HG03060 (cell line): Measurements from ENCODE around the gene NRBP1.
"Not testable (repeated sequence)": the region's sequence is repeated elsewhere in the genome, so short reads cannot be mapped to it uniquely, and the experiment has no call there.

Source experiments
- ATAC-seq: cut with Tn5 transposase; IDR thresholded peaks from one replicate; pipeline ENCODE4 v1.9.1; 2021; ENCODE audit warnings: low read depth, moderate number of reproducible peaks; ENCODE audit not compliant: unreplicated experiment

Gene NRBP1

DNA sequence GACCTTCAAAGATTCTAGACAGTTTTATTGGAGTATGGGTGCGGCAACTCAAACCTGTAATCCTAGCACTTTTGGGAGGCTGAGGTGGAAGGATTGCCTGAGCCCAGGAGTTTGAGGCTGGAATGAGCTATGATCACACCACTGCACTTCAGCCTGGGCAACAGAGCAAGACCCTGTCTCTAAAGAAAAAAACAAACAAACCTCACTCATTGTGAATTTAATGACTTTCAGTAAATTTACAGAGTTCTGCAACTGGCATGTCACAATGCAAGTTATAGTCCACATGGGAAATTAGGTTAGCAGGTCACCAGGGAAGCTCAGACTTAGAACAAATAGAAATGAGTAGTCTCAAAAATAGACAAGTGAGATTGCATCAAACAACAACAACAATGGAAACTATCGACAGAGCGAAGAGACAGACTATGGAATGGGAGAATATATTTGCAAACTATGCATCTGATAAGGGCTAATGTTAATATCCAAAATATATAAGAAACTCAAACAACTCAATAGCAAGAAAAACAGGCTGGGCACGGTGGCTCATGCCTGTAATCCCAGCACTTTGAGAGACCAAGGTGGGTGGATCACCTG, 6.7 kb upstream of the NRBP1 start:
- no peak for ATAC-seq

DNA sequence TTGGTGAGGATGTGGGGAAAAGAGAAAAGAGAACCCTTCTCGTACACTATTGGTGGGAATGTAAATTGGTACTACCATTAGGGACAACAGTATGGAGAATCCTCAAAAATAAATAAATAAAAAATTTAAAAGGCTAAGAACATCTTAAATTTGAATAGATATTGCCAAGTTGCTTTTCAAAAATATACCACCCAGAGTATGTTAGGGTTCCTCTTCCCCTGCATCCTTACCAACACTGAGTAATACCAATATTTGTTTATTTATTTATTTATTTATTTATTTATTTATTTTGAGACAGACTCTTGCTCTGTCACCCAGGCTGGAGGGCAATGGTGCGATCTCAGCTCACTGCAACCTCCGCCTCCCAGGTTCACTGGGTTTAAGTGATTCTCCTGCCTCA, 5.5 kb upstream of the NRBP1 start:
- no peak for ATAC-seq

GRCh38 chr2:27425039-27425438, 3.4 kb upstream of the NRBP1 start:
- not testable (repeated sequence) for ATAC-seq

DNA sequence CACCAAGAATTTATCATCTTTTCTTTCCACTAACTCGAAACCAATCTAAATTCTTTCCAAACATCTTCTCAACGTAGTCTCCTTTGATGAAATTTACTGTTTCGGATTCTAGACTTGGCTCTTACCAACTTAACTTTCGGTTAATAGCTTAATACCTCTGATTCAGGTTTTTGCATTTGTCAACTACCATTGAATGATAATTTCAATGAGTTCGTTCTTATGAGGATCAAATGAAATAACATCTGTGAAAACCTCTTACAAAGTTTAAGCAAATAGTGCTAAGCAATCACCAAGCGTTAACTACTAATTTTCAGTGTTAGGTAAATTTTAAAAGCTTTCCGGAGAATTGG, 593 bp upstream of the NRBP1 start:
- no peak for ATAC-seq

GRCh38 chr2:27428978-27429541, 629 bp downstream of the NRBP1 start:
- ATAC-seq: peak; percentile 28

DNA sequence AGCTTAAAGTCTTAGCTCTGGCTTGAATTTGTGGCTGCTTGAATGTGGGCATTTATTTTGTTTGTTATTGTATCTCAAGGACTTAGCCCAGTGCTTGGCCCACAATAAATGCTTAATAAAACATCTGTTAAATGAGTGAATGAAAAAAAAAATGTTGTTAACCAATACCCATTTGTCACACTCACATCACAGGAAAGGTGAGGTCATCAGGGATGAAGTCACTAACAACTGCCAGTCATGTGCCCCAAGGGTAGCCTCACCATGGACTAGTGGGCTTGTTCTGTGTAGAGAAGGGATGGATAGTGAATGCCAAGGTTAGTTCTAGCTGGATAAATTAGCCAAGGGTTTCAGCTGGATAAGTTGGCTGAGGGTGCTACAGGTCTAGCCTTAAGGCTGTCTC, 3.0 kb downstream of the NRBP1 start:
- no peak for ATAC-seq

DNA sequence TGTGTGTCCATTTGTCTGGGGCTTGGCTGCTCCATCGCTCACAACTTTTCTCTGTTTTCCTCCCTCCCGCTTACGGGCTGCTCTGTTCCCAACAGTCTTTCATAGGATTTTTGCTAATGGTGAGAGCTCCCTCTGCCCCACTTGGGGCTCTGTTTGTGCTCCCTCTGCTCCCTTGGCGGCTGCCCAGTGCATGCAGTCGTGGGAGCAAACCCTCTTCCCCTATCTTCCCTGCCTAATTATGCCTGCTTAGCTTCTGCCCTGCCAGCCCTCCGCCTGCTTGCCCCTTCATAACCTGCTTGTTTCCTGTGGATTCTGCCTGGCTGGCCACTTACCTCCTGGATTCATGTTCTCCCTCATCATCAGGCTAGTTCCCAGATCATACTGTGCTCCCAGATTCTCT, 7.2 kb downstream of the NRBP1 start:
- no peak for ATAC-seq

GRCh38 chr2:27441226-27441926, 12.9 kb downstream of the NRBP1 start:
- no peak for ATAC-seq

DNA sequence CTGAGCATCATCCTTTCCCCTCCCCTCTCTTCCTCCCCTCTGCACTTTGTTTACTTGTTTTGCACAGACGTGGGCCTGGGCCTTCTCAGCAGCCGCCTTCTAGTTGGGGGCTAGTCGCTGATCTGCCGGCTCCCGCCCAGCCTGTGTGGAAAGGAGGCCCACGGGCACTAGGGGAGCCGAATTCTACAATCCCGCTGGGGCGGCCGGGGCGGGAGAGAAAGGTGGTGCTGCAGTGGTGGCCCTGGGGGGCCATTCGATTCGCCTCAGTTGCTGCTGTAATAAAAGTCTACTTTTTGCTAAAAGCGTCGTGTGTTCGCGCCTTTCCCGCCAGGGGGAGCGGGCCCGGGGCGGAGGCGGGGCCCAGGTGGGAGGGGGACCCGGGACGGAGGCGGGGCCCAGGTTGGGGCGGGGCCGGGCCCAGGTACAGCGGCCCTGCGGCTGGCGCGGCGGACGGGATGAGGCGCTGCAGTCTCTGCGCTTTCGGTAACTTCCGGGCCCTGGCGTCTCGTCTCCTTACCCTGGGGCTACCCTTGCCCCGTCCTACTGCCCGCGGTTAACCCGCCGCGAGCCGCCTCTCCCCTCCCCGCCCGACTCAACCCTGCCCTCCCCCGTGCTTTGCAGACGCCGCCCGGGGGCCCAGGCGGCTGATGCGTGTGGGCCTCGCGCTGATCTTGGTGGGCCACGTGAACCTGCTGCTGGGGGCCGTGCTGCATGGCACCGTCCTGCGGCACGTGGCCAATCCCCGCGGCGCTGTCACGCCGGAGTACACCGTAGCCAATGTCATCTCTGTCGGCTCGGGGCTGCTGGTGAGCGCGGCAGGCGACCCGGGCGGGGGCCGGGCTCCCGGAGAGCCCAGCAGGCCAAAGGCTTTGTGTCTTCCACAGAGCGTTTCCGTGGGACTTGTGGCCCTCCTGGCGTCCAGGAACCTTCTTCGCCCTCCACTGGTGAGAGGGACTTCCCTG, 13.8 kb downstream of the NRBP1 start, which contains the start of gene KRTCAP3:
Gene KRTCAP3 (plus strand): TSS at position 424 of the 962 bp plus-strand sequence. CDS start 32 bp downstream, at position 456.
- ATAC-seq: no peak

- no peak for ATAC-seq
Observed at GRCh38 chr2:27442920-27443282, 14.5 kb downstream of the NRBP1 start.

GRCh38 chr2:27445155-27445554, 16.7 kb downstream of the NRBP1 start:
- ATAC-seq: no peak

DNA sequence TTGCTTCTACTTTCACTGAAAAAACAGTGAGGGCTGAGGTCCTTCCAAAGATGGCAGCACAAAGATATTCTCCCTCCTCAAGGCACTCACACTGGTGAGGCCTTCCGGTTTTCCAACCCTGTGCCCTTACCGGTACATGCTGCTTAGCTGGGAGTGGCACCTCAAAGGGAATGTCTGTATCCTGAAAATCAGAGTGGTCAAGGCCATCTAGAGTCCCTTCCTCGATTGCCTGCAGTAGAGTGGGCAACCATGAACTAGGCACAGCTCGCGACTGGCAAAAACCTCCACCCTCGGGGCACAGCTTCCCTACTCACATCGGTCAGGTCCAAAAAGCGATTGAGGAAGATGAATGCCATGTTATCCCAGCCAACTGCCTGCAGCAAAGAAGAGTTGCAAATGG, 17.2 kb downstream of the NRBP1 start:
- ATAC-seq: no peak

GRCh38 chr2:27446057-27446456, 17.6 kb downstream of the NRBP1 start:
- ATAC-seq: no peak

DNA sequence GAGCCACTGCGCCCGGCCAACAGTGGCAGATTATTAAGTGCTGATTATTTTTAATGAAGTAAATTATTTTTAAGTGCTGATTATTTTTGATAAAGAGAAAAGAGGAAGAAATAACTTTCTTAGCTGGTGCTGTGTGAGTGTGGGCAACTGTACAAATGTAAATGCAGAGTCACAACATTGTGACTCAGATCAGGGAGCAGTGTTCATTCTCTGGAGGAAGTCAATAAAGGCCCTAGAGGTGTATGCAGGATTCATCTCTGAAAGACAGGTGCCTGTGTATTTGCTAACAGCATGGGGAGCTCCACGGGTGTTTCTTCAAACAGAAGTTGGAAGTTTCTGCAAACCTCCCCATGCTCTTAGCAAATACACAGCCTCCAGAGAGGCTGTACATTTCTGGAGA, 19.9 kb downstream of the NRBP1 start:
- ATAC-seq: no peak

GRCh38 chr2:27451095-27451494, 22.7 kb downstream of the NRBP1 start:
- ATAC-seq: no peak

GRCh38 chr2:27453968-27454367, 25.5 kb downstream of the NRBP1 start:
- no peak for ATAC-seq

DNA sequence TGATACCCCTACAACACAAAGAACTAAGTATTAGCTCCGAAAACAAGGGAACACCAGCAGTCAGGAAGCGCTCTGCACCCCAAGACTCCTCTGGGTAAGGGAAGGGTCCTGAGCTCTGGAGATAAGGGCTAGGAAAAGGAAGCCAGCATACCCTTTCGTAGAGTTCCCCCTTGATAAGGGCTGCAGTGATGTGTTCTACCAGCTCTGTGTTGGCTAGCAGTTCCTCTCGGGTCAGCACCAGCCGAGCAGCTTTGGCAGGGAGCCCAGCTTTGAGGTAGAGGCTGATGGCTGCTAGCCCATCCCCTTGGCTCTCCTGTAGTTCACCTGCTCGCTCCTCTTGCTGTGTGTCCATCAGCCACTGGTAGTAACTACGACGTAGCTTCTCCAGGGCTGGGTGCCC, 32.7 kb downstream of the NRBP1 start:
- no peak for ATAC-seq

GRCh38 chr2:27464443-27464842, 36.0 kb downstream of the NRBP1 start:
- no peak for ATAC-seq

DNA sequence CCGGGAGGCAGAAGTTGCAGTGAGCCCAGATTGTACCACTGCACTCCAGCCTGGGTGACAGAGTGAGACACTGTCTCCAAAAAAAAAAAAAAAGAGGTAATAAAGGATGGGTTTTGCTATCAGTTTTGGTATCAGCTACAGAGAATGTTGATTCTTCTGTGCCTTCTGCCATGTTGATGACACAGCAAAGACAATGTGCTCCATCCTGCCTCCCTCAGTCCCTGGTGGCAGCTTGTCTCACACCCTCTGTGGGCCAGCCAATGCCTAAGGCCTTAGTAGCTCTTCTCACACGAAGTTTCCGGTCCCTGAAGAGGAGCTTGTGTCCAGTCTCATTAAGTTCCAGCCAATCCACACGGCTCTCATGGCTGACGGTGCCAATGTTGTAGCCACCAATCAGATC, 43.5 kb downstream of the NRBP1 start:
- ATAC-seq: no peak

DNA sequence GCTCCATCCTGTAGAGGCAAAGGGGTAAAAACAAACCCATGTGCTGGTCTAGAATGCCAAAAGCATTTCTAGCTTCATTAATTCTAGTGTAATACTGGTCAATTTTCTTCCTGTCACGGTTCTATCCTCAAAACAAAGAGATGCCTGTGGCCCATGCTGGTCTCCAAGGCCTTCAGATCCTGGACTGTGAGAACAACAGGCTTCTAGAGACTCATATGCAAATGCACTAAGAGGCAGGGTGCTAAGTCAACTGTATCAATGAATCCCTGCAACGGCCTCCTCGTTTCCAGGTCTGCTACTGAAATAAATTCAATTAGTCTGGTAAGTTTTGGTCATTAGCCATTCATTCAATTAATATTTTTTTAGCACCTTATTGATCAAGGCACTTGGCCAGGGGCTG, 57.1 kb downstream of the NRBP1 start:
- no peak for ATAC-seq

DNA sequence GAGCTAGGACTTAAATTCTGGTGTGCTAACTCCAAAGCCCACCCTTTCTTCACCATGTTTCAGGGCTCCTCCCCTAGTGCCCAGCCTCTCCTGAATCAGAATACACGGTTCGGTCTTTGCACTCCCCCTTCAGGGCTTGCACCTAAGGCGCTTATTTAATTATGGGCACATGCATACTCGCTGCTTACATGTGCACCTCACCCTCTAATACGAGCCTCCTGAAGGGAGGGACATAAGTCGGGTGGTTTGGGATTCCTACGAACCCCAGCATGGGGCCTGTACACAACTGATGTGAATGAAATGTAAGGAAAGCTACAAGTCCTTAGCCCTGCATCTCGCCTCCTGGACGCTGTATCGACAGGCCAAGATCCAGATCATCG, 60.7 kb downstream of the NRBP1 start:
- no peak for ATAC-seq
